Muscle layer of colon (tissue), 2 donors: ENCODE data around the gene MRPL2.

Experiments
- H3K27ac ChIP-seq: one replicate; pipeline ENCODE4 v1.7.0; 2013; ENCODE audit warnings: low read depth, mild to moderate bottlenecking, low read length, moderate library complexity
- H3K27me3 ChIP-seq, 2 donors: one replicate each; pipeline ENCODE4 v1.7.0; 2013; ENCODE audit warnings: low read length in 2 of 2, mild to moderate bottlenecking in 2 of 2; ENCODE audit not compliant: insufficient read depth in 2 of 2, control insufficient read depth in 1 of 2
- H3K36me3 ChIP-seq: one replicate; pipeline ENCODE4 v1.7.0; 2013; ENCODE audit warnings: mild to moderate bottlenecking, low read length; ENCODE audit not compliant: insufficient read depth
- H3K4me1 ChIP-seq: one replicate; pipeline ENCODE4 v1.7.0; 2013; ENCODE audit warnings: mild to moderate bottlenecking, low read length; ENCODE audit not compliant: insufficient read depth
- H3K4me3 ChIP-seq, 2 donors: one replicate each; pipeline ENCODE4 v1.7.0; 2013; ENCODE audit warnings: low read length in 2 of 2, low read depth in 1 of 2, mild to moderate bottlenecking in 1 of 2, moderate library complexity in 1 of 2
- H3K9ac ChIP-seq: one replicate; pipeline ENCODE4 v1.7.0; 2013; ENCODE audit warnings: low read length
- H3K9me3 ChIP-seq: one replicate; pipeline ENCODE4 v1.7.0; 2013; ENCODE audit warnings: mild to moderate bottlenecking, low read length
- donor health status: abdominal sarcoma.
- donor health status: Adenocarcinoma of cecum.

The MRPL2 gene

DNA sequence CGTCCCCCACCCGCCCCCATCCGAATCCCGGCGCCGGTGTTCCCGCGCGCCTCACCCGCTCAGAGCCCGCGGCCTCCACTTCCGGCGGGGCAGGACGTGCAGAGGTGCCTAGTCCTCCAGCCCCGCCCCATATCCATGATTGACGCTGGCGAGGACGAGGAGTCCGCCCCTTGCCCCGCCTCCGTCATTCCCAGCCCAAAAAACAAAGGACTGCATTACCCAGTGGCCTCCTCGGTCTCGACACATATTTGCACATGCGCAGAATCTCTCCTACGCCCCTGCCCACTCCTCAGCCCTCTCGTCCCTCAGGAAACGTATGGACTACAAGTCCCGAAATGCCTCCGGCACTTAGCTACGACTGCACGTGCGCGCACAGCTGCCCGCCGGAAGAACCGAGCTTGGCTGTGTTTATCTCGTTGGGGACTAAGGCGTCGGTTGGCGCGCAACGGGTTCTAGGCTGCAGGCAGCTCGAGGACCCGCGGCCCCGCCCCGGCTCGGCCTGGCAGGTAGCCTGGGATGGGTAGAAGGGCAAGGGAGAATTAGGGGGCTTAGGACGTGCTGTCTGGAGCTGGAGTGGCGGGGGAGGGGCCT is 45.3 kb downstream of the MRPL2 start, which contains the start of the genes KLHDC3 and MEA1:
TSS of gene KLHDC3 (plus strand) at position 407 of the 591 bp plus-strand sequence. CDS start 2,944 bp downstream, outside the sequence.
TSS of gene MEA1 (minus strand) at position 104 of the 591 bp plus-strand sequence. CDS start 133 bp downstream, outside the sequence.
- peaks cover 46% of the 10 kb centered on the region for H3K36me3 ChIP-seq
- peak within 1 kb of the TSS; percentile 85 for H3K9ac ChIP-seq
- no peaks in the 10 kb centered on the region for H3K9me3 ChIP-seq
- H3K27ac ChIP-seq: peak within 1 kb of the TSS; percentile 78
- no peaks in the 10 kb centered on the region for H3K27me3 ChIP-seq
- H3K4me1 ChIP-seq: peaks cover 39% of the 10 kb centered on the region
- peak within 1 kb of the TSS; percentile 75 to 89 for H3K4me3 ChIP-seq

DNA sequence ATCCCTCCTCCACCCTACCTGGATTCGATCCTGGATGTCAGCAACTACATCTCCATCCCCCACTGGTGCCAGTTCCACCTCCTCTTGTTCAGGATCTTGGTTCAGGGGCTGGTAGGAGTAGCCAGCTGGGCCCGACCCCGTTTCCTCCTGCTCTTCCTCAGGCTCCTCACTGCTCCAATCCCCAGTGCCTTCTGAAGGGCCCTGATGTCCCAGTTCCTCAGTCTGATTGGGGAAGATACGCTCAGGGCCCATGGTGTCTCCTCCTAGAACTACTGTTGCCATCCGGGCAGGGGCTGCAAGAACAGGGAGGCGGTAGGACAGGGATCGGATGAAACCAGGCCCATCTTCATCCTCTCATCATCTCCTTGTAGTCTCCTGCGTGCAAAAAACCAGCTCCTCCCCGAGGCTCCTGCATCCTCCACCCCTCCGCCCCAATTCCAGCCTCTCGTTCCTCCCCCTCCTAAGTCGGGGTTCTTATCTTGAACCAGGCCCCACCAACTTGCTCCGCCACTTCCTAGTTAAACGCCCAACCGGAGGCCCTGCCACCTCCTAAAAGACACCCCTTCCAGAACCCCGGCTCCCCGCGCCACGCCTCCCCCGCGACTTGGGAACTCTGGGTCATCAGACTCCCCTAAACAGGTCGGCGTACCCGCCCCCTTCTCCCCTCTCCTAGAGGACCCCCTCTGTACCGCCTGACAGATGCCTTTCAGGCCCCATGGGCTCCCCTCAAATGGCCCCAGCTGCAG is 46.0 kb downstream of the MRPL2 start:
- H3K27me3 ChIP-seq: no peaks in the 10 kb centered on the region
- peak overlapping the region; percentile 72 for H3K9ac ChIP-seq
- H3K9me3 ChIP-seq: no peaks in the 10 kb centered on the region
- peak overlapping the region; percentile 50 to 89 for H3K4me3 ChIP-seq
- H3K4me1 ChIP-seq: peaks cover 39% of the 10 kb centered on the region
- peaks cover 46% of the 10 kb centered on the region for H3K36me3 ChIP-seq
- H3K27ac ChIP-seq: peak overlapping the region; percentile 78

DNA sequence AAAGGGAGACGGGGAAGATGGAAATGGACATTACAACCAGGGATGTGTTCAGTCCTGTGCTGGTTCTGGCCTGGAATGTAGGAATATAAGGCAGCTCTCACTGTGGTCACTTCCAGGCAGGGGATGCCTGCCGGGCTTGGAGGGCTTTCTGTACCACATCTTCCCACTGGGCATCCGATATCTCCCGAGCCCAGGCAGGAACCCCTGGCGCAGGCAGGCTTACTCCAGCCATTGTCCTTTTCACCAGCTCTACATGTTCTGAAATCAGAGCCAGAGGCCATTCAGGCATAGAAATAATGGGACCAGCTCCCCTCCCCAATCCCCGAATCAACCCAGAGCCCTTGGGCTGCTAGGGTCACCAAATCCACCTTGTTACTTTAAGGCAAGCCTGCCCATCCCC is 46.9 kb downstream of the MRPL2 start:
- Histone ChIP-seq H3K27me3 (no peaks in the 10 kb centered on the region), H3K4me3 (no peak overlapping the region), H3K36me3 (peaks cover 48% of the 10 kb centered on the region), H3K9ac (peak overlapping the region; percentile 72), H3K9me3 (no peaks in the 10 kb centered on the region), H3K4me1 (peaks cover 39% of the 10 kb centered on the region), H3K27ac (no peak overlapping the region)

DNA sequence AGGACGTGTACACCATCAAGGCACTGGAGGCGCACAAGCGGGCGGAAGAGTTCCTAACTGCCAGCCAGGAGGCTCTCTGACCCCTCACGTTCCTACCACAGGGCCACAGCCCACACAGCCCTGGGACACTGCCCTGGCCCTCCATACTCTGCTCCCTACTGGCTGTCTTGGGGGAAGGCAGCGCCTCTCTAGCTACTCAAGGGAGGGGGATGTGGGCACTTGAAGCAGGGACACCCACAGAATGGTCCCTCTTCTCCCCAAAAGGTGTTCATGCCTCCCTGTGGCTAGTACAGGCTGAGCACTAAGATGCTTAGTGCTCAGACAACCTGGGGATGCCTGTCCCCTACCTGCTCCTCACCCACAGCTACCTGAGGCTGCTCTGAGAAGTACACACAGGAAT is 48.0 kb downstream of the MRPL2 start:
- H3K27ac ChIP-seq: no peak overlapping the region
- no peak overlapping the region for H3K9ac ChIP-seq
- no peak overlapping the region for H3K4me3 ChIP-seq
- peaks cover 57% of the 10 kb centered on the region for H3K36me3 ChIP-seq
- no peaks in the 10 kb centered on the region for H3K9me3 ChIP-seq
- peaks cover 28% of the 10 kb centered on the region for H3K4me1 ChIP-seq
- no peaks in the 10 kb centered on the region for H3K27me3 ChIP-seq

DNA sequence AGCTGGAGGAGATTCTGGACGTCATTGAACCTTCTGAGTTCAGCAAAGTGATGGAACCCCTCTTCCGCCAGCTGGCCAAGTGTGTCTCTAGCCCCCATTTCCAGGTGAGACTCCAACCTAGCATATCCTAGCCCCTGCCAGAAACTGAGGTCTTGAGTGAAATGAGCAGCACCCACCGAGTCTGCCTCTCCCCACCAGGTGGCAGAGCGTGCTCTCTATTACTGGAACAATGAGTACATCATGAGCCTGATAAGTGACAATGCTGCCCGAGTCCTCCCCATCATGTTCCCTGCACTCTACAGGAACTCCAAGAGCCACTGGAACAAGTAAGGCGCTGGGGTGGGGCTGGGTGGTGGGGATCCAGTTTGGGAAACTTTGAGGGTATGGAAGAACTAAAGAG is 50.1 kb downstream of the MRPL2 start:
- H3K9ac ChIP-seq: no peak overlapping the region
- no peaks in the 10 kb centered on the region for H3K9me3 ChIP-seq
- H3K36me3 ChIP-seq: peaks cover 63% of the 10 kb centered on the region
- no peak overlapping the region for H3K4me3 ChIP-seq
- no peaks in the 10 kb centered on the region for H3K27me3 ChIP-seq
- no peak overlapping the region for H3K27ac ChIP-seq
- peaks cover 12% of the 10 kb centered on the region for H3K4me1 ChIP-seq

DNA sequence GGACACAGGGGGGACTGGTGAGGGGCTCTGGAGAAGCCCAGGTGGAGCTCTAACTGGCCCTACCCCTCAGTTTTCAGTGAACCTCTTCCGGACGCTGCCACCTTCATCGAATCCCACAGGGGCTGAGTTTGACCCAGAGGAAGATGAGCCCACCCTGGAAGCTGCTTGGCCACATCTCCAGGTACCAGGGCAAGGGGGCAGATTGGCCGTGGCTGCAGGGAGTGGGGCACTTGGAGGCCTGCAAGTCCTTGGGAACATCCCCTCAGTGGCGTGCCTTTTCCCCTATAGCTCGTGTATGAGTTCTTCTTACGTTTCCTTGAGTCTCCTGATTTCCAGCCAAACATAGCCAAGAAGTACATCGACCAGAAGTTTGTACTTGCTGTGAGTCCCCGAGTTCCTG is 52.1 kb downstream of the MRPL2 start:
- no peaks in the 10 kb centered on the region for H3K4me1 ChIP-seq
- H3K27ac ChIP-seq: no peak overlapping the region
- no peaks in the 10 kb centered on the region for H3K9me3 ChIP-seq
- no peak overlapping the region for H3K9ac ChIP-seq
- no peak overlapping the region for H3K4me3 ChIP-seq
- H3K27me3 ChIP-seq: no peaks in the 10 kb centered on the region
- H3K36me3 ChIP-seq: peaks cover 62% of the 10 kb centered on the region

DNA sequence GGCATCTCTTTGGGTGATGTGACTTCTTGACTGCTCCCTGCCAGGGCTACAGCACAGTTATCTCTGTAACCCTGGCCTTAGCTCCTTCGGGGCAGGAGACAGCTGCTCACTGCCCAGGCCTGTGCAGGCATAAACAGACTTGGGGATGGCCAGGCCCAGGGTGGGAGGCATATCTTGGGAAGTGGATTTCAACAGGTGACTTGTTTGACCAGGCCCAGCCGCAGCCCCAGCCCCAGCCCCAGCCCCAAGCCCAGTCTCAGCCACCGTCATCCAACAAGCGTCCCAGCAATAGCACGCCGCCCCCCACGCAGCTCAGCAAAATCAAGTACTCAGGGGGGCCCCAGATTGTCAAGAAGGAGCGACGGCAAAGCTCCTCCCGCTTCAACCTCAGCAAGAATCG is 53.0 kb downstream of the MRPL2 start:
- Histone ChIP-seq H3K9me3 (no peaks in the 10 kb centered on the region), H3K9ac (no peak overlapping the region), H3K4me3 (no peak overlapping the region), H3K27me3 (no peaks in the 10 kb centered on the region), H3K4me1 (no peaks in the 10 kb centered on the region), H3K27ac (no peak overlapping the region), H3K36me3 (peaks cover 53% of the 10 kb centered on the region)

DNA sequence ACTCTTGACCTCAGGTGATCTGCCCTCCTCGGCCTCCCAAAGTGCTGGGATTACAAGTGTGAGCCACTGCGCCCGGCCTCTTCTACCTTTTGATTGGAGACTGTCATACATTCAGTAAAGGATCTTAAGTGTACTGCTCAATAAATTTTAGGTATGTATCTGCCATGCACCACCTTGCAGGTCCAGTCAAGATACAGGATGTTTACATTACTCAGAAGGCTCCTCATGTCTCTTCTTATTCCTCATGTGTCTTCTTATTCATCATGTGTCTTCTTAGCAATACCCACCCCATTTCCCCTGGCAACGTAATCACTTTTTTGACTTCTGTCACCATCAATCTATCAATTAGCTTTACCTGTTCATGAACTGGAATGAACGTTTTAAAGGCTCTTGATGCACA is 53.4 kb downstream of the MRPL2 start:
- Histone ChIP-seq H3K4me1 (no peaks in the 10 kb centered on the region), H3K27me3 (no peaks in the 10 kb centered on the region), H3K27ac (no peak overlapping the region), H3K36me3 (peaks cover 49% of the 10 kb centered on the region), H3K9me3 (no peaks in the 10 kb centered on the region), H3K4me3 (no peak overlapping the region), H3K9ac (no peak overlapping the region)
